GM12872 (cell line): Measurements from ENCODE around the gene NDUFA3.

Experiments
- TF ChIP-seq, protein P1 (sequence below): IDR thresholded peaks from 3 replicates; pipeline ENCODE4 v1.5.1; 2011; ENCODE audit warnings: low read depth, mild to moderate bottlenecking, low read length, moderate library complexity; ENCODE audit not compliant: insufficient read depth

NDUFA3 gene

DNA sequence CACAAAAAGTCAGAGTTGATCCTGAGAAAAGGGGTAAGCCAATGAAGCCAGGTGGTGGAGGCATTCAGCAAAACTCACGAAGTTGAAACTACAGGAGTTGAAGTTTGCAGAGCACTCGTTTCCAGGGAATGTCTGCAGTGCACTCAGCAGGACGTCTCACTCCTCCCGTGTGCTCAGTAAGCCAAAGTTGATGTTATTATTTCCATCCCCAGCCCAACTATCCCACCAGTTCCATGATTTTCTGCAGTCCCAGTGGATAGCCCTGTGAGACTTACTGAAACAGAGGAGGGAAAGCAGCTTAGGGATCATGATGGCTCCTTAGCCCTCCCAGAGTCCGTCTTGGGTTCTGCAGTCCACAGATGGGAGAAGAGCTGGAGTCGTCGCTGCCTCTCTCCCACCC lies 21.6 kb upstream of the NDUFA3 start, which contains the start of gene TARM1:
Gene TARM1, minus strand, starts transcription at position 334 of the 400 bp plus-strand sequence. Its CDS starts 25 bp downstream, at position 309.
- TF ChIP-seq, protein P1, sequence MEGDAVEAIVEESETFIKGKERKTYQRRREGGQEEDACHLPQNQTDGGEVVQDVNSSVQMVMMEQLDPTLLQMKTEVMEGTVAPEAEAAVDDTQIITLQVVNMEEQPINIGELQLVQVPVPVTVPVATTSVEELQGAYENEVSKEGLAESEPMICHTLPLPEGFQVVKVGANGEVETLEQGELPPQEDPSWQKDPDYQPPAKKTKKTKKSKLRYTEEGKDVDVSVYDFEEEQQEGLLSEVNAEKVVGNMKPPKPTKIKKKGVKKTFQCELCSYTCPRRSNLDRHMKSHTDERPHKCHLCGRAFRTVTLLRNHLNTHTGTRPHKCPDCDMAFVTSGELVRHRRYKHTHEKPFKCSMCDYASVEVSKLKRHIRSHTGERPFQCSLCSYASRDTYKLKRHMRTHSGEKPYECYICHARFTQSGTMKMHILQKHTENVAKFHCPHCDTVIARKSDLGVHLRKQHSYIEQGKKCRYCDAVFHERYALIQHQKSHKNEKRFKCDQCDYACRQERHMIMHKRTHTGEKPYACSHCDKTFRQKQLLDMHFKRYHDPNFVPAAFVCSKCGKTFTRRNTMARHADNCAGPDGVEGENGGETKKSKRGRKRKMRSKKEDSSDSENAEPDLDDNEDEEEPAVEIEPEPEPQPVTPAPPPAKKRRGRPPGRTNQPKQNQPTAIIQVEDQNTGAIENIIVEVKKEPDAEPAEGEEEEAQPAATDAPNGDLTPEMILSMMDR = no peak

DNA sequence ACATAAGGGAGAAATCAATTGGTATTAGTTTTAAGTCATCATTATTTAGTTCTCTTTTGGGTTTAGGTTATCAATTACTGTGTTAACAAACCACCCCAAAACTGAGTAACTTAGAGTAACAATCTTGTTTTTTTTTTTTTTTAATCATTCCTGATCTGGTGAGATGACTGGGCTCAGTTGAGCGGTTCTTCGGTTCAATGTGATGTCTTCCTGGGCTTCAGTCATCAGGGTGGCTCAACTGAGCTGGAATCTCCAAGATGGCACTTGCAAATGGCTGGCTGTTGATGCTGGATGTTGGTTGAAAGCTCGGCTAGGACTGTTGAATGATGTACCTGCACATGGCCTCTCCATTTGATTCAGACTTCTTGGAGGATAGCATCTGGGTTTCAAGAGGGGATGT lies 18.2 kb upstream of the NDUFA3 start:
- TF ChIP-seq, protein P1 = no peak

DNA sequence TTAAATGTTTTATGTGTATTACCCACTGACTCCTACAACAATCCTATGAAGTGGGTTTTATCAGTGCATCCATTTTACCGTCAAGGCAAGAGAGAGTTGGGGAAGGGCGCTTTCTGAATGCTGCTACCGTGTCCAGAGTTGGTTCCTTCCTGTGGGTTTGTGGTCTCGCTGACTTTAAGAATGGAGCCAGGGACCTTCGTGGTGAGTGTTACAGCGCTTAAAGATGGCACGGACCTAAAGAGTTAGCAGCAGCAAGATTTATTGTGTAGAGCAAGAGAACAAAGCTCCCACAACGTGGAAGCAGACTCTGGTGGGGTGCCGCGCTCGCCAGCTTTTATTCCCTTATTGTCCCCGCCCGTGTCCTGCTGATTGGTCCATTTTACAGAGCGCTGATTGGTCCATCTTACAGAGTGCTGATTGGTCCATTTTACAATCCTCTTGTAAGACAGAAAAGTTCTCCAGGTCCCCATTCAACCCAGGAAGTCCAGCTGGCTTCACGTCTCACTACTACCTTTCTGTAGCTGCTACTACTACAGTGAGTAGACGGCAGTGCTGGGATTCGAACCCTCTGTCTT lies 8.1 kb upstream of the NDUFA3 start:
- TF ChIP-seq, protein P1 = no peak

DNA sequence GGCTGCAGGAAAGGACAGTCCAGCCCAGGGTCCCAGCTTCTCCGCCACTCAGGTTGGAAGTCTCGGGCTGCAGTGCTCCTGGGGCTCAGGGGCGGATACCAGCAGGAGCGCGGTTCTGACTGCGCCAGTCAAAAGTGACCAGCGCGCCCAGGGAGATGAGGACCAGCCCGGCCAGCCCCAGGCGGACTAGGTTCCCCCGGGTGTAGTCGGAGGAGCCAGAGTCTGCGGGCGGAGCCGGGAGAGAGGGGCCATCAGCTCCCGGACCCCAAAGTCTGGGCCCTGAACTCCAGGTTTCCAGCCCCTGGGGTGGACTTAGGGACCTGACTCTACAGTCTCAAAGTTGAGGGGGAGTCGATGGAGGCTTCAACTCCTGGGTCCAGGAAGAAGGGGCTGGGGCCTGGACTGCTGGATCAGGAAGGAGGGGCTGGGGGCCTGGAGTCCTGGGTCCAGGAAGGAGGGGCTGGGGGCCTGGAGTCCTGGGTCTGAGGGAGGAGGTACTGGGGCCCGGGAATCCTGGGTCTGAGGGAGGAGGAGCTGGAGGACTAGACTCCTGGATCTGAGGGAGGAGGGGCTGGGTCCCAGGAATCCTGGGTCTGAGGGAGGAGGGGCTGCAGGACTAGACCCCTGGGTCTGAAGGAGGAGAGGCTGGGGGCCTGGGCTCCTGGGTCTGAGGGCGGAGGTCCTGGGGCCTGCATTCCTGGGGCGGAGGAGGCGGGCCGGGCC lies 7.4 kb upstream of the NDUFA3 start:
- TF ChIP-seq, protein P1 = no peak

DNA sequence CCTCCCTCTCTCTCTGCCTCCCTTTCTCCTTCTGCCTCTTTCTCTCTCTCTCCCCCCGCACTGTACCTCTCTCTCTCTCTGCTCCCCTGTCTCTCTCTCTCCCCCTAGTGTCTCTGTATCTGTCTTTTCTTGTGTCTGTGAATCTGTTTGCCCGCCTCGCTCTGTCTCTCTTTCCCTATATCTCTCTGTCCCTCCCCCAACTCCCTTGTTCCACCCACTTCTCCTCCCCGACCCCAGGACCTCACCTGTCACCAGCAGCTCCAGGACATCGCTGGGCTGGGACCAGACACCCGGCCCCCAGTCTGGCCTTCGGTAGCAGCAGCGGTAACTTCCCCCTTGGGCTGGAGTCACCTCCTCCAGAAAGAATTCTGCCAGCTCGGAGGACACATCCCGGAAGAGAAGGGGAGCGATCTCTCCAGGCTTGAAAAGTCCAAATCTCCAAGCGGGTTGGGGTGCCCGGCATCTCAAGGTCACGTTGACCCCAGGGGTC lies 6.0 kb upstream of the NDUFA3 start:
- TF ChIP-seq, protein P1 = no peak

DNA sequence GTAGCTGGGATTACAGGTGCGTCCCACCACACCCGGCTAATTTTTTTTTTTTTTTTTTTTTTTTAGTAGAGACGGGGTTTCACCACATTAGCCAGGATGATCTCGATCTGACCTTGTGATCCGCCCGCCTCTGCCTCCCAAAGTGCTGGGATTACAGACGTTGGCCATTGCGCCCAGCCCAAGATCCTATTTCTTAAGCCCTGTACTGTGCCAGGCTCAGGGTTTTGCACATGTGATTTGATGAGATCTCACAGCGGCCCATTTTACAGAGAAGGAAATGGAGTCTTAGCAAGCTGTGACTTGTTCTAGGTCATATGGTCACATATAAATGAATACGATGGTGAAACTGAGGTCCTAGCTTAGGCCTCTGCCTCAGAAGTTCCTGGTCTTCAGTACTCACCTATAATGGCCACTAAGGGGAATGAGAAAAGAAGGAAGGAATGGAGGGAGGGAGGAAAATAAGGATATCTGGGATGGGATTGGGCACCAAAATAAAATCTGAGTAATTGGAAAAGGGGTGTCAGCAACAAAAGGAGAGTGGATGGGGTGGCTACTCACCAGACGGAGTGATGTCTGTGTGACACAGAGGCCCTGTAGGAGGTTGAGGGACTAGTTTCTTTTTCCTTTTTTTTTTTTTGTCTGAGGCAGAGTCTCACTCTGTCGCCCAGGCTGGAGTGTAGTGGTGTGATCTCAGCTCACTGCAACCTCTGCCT lies 3.3 kb upstream of the NDUFA3 start:
- TF ChIP-seq, protein P1 = no peak

DNA sequence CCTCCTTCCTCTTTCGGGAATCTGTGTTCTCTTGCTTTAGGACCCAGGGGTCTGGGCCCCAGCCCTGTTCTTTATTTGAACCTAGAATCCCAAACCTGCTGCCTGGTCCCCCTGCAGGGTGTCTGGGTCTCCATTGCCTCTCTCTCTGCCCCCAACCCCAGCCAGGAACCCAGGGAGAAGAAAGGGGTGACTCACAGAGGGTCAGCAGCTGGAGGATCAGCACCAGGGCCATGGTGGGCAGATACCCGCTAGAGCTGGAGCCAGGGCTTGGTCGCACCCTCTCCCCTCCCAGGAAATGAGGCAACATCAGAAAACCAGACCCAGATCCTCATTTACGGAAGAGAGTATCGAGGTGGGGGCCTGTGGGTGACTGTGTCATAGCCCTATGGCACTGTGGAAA lies 2.1 kb upstream of the NDUFA3 start, which contains the start of gene OSCAR:
Gene OSCAR, minus strand, starts transcription at position 243 of the 400 bp plus-strand sequence. Its CDS starts 11 bp downstream, at position 232.
- TF ChIP-seq, protein P1 = no peak
